WTC11 (cell line): ENCODE results near the gene IGFBP1.

ENCODE experiments used
- CREB1 ChIP-seq: sonication (generic); formaldehyde crosslinking; IDR thresholded peaks from 2 replicates; pipeline ENCODE4 v1.8.0; 2023; ENCODE audit warnings: mild to moderate bottlenecking, missing genetic modification reagents
- CTCF ChIP-seq: fragments of 200-600 bp; IDR thresholded peaks from 2 replicates; pipeline ENCODE4 v1.8.0; 2022; ENCODE audit warnings: antibody characterized with exemption
- NFYB ChIP-seq: sonication (generic); formaldehyde crosslinking; conservative IDR thresholded peaks from 2 replicates; pipeline ENCODE4 v1.8.0; 2022; ENCODE audit warnings: low read depth, missing genetic modification reagents
- NR1H2 ChIP-seq: sonication (generic); formaldehyde crosslinking; IDR thresholded peaks from 2 replicates; pipeline ENCODE4 v1.9.0; 2021; ENCODE audit warnings: mild to moderate bottlenecking, moderate library complexity, missing genetic modification reagents
- RELA ChIP-seq: sonication (generic); formaldehyde crosslinking; IDR thresholded peaks from 2 replicates; pipeline ENCODE4 v1.8.1; 2022; ENCODE audit warnings: missing genetic modification reagents, mild to moderate bottlenecking, borderline replicate concordance

- TF ChIP-seq NR1H2 (CRISPR knock-in tag) (no peak), NFYB (CRISPR knock-in tag) (no peak), CREB1 (CRISPR knock-in tag) (no peak), RELA (CRISPR knock-in tag) (no peak), CTCF (no peak)
Measured at GRCh38 chr7:45893374-45893995, 5.2 kb downstream of the IGFBP1 start.
